Vagina (tissue), 2 donors: ENCODE results near the gene PFDN1.

ENCODE experiments used
- POLR2A ChIP-seq, 2 donors: fragments of 450-650 bp; IDR thresholded peaks; one replicate each; pipeline ENCODE4 v1.6.1; 2017; ENCODE audit warnings: antibody characterized with exemption in 2 of 2, mild to moderate bottlenecking in 2 of 2, moderate library complexity in 2 of 2
- POLR2AphosphoS5 ChIP-seq, 2 donors: sonication (generic); formaldehyde crosslinking; IDR thresholded peaks; one replicate each; pipeline ENCODE4 v1.9.0; 2017; ENCODE audit warnings: antibody characterized with exemption in 2 of 2, mild to moderate bottlenecking in 2 of 2, low read depth in 1 of 2; ENCODE audit not compliant: insufficient read depth in 1 of 2
- TF ChIP-seq, protein P1 (sequence below), 3 experiments: fragments of 450-650 bp in 2 of 3; fragments of 200-600 bp in 1 of 3; sonication (generic) in 1 of 3; IDR thresholded peaks; one replicate each; pipeline ENCODE4 v1.5.1; 2017 to 2019; ENCODE audit warnings: antibody characterized with exemption in 3 of 3, mild to moderate bottlenecking in 2 of 3, moderate library complexity in 2 of 3

GRCh38 chr5:140260089-140260656 lies 42.7 kb downstream of the PFDN1 start:
- TF ChIP-seq, protein P1, sequence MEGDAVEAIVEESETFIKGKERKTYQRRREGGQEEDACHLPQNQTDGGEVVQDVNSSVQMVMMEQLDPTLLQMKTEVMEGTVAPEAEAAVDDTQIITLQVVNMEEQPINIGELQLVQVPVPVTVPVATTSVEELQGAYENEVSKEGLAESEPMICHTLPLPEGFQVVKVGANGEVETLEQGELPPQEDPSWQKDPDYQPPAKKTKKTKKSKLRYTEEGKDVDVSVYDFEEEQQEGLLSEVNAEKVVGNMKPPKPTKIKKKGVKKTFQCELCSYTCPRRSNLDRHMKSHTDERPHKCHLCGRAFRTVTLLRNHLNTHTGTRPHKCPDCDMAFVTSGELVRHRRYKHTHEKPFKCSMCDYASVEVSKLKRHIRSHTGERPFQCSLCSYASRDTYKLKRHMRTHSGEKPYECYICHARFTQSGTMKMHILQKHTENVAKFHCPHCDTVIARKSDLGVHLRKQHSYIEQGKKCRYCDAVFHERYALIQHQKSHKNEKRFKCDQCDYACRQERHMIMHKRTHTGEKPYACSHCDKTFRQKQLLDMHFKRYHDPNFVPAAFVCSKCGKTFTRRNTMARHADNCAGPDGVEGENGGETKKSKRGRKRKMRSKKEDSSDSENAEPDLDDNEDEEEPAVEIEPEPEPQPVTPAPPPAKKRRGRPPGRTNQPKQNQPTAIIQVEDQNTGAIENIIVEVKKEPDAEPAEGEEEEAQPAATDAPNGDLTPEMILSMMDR (IDR thresholded peaks at IDR 0.05), result no peak
- no peak for TF ChIP-seq POLR2A (IDR thresholded peaks at IDR 0.05)
- no peak for TF ChIP-seq POLR2AphosphoS5 (IDR thresholded peaks at IDR 0.05; ENCODE audit: insufficient read depth in 1 of 2, low read depth in 1 of 2)
